Superior temporal gyrus (tissue), 1 donor: ENCODE measurements around the gene CENPP.

ENCODE experiments used
- DNase-seq: peaks from one replicate; pipeline ENCODE4 v3.0.0-alpha.2; 2016; ENCODE audit errors: extremely low spot score

Gene CENPP

GRCh38 chr9:92639124-92639523 lies 313.4 kb downstream of the CENPP start:
- DNase-seq: no peak

GRCh38 chr9:92639791-92640271 lies 314.1 kb downstream of the CENPP start:
- DNase-seq: no peak

GRCh38 chr9:92640398-92641091 lies 314.8 kb downstream of the CENPP start:
- no peak for DNase-seq

GRCh38 chr9:92641092-92641809 lies 315.5 kb downstream of the CENPP start:
- DNase-seq: no peak

DNA sequence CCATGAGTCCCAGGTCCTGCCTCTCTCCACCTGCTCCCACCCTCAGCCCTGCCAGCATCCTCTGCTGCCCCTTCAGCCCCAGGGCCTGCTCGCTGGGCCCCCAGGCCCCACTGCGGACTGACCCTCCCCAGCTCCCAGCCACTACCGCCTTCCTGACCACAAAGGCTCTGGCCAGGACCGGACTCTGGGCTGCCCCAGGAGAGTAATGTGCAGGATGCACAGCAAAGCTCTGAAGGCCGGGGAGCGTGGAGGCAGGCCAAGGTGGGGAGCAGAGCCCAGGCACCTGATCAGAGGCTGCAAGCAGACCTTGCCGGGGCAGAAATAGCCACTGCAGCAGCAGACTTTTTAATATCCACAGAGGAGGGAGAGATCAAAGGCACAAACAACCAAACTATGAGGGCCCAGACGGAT lies 316.3 kb downstream of the CENPP start:
- no peak for DNase-seq

- DNase-seq: no peak
These were observed 316.8 kb downstream of the CENPP start for GRCh38 chr9:92642564-92642963.

- DNase-seq: no peak
These were observed 318.5 kb downstream of the CENPP start for GRCh38 chr9:92644278-92644677.

DNA sequence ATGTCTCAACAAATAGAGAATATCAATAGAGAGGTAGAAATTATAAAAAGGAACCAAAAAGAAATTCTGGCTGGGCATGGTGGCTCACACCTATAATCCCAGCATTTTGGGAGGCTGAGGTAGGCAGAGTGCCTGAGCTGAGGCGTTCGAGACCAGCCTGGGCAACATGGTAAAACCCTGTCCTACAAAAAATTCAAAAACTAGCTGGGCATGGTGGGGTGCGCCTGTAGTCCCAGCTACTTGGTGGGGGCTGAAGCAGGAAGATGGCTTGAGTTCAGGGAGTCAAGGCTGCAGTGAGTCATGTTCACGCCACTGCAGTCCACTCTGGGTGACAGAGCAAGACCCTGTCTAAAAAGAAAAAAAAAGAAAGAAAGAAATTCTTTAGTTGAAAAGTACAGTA lies 319.3 kb downstream of the CENPP start:
- DNase-seq: no peak

- peak; percentile 27 for DNase-seq
These were observed 322.1 kb downstream of the CENPP start for GRCh38 chr9:92647671-92648473.

DNA sequence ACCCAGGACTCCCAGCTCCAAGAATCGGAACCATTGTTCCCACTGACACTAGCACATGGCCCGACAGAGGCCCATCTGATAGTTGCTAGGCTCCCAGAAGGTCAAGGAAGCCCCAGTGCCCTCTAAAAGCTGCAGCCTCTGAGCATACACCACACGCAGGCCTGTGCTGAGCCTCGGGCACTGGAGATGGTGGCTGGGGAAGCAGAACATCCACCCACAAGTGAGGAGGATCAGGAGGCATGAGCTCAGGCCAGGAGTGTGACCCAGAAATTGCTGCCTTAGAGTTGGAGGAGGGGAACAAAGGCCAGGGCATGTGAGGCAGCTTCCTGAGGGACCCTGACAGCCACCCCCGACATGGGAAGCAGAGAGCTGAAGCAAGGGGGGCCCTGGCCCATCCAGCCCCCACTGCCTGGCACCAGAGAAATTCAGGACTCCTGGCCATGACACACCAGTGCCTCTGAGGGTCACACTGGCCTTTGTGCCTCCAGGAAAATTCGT lies 322.8 kb downstream of the CENPP start:
- no peak for DNase-seq

GRCh38 chr9:92649007-92649406 lies 323.3 kb downstream of the CENPP start:
- DNase-seq: no peak

DNA sequence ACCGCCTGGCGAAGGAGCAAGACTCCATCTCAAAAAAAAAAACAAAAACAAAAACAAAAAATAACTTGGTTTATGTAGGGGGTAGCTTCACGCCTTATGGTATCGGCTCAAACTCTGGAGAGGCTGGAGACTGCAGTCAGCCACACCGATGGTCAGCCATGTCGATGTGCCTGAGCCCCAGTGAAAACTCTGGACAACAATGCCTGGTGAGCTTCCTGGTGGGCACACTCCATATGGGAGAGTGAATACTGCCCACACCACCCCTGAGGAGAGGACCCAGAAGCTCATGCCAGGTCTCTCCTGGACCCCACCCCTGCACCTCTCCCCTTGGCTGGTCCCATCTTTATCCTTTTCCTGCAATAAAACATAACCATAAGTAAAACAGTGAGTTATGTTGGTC lies 324.5 kb downstream of the CENPP start:
- no peak for DNase-seq

GRCh38 chr9:92650839-92651621 lies 325.3 kb downstream of the CENPP start:
- no peak for DNase-seq

DNA sequence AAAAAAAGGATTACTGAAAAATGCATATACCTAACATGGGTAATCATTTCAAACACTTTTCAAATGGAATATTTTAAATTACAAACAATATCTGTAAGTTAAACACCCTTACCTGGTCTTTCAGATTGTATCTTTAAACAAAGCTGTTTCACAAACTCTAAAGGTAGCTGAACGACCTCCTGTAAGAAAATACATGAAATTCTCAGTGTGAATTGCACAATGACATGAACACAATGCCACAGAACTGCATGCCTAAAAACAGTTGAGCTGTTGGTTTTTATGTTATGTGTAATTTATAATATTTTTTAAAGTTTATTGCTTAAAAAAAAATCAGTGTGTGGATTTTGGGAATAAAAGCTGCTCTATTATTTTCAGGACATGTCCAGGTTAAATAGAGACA lies 326.7 kb downstream of the CENPP start:
- no peak for DNase-seq

DNA sequence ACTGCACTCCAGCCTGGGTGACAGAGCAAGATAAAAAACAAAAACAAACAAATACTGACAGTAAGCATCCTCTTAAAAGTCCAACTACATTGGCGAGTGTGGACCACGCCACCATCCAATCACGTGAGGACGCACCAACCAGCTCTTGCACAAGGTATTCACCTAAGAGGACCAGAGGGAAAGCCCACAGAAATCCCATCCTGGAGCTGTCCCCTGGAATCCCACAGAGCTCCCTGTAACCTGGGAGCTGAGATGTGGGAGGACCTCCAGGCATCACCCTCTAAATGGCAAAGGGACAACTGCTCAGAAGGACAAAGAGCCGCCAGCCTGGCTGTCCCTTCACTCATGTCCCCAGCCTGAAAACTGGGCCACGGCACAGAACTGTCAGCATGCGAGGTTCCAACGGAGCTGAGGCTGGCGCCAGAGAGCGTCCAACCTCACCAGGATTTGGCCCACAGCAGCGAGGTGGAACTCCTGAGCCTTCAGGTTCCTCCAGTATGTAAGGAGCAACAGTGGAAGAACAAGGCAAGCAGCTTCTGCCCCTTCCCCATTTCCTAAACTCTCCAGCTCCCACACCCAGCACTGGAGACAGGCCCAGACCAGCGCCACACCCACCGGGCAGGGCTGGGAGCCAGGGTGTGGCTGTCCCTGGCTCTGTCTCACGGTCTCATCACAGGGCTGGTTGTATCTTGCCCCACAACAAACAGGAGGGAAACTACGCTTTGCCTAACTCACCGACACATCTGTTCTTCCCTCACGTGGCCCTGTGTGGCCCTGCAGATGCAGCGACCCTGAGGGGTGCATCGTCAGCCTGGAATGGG lies 328.9 kb downstream of the CENPP start:
- no peak for DNase-seq

GRCh38 chr9:92655366-92655765 lies 329.6 kb downstream of the CENPP start:
- no peak for DNase-seq

- DNase-seq: no peak
These were observed 330.3 kb downstream of the CENPP start for GRCh38 chr9:92655896-92656536.

- DNase-seq: no peak
These were observed 330.8 kb downstream of the CENPP start for GRCh38 chr9:92656537-92656925.

DNA sequence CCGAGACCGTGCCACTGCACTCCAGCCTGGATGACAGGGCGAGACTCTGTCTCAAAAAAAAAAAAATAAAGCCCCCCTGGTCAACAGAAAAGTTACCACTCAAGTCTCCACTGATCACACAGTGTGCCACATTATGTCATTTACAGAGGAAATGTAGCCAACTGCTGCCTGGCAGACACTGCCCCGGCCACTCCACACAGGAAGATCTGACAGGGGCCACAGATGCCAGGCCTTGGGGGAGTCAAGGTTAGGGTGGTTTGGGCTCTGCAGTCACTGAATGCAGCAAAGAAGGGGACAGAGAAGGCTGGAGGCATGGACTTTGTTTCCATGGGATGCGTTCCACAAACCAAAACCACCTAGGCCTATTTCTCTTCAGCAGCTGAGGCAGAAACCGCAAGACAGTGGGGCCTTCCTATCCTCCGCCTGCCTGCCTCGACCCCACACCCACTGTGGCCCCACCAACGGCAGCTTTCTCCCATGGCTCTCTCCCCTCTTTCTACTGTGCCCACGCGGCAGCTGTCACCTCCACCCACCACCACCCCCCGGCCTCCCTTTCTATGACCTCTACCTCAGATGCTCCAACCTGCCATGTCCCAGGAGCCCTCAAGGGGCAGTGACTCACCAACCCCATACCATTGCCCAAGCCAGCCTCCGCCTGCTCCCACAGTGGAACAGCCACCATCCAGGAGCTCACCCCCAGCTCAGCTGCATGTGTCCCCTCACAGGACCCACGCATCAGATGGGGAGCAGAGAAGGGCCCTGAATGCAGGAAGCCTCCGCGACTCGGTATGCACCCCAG lies 331.7 kb downstream of the CENPP start:
- no peak for DNase-seq
